Ishikawa (cell line): ENCODE measurements around the gene HMCN1.

ENCODE experiments used
- CEBPB ChIP-seq: IDR thresholded peaks from 2 replicates; pipeline ENCODE4 v1.6.1; 2012
- CREB1 ChIP-seq: IDR thresholded peaks from 2 replicates; pipeline ENCODE4 v1.6.1; 2012; ENCODE audit warnings: low read depth
- EGR1 ChIP-seq: IDR thresholded peaks from 2 replicates; pipeline ENCODE4 v1.6.1; 2012
- EP300 ChIP-seq: IDR thresholded peaks from 2 replicates; pipeline ENCODE4 v1.6.1; 2012; ENCODE audit warnings: borderline replicate concordance
- FOXM1 ChIP-seq: IDR thresholded peaks from 2 replicates; pipeline ENCODE4 v1.6.1; 2012; ENCODE audit warnings: low read depth, borderline replicate concordance
- NFIC ChIP-seq: IDR thresholded peaks from 2 replicates; pipeline ENCODE4 v1.6.1; 2012
- RAD21 ChIP-seq: IDR thresholded peaks from 2 replicates; pipeline ENCODE4 v1.6.1; 2012; ENCODE audit warnings: low read depth
- TAF1 ChIP-seq: IDR thresholded peaks from 2 replicates; pipeline ENCODE4 v1.6.1; 2012; ENCODE audit warnings: low read depth, mild to moderate bottlenecking
- TEAD4 ChIP-seq: IDR thresholded peaks from 2 replicates; pipeline ENCODE4 v1.6.1; 2012
- USF1 ChIP-seq: IDR thresholded peaks from 2 replicates; pipeline ENCODE4 v1.6.1; 2012
- YY1 ChIP-seq: IDR thresholded peaks from 2 replicates; pipeline ENCODE4 v1.6.1; 2012; ENCODE audit warnings: low read depth
- ZBTB7A ChIP-seq: IDR thresholded peaks from 2 replicates; pipeline ENCODE4 v1.6.1; 2012; ENCODE audit warnings: low read depth
- TF ChIP-seq, protein P1 (sequence below): IDR thresholded peaks from 2 replicates; pipeline ENCODE4 v1.6.1; 2012
- TF ChIP-seq, protein P2 (sequence below): IDR thresholded peaks from 2 replicates; pipeline ENCODE4 v1.6.1; 2012; ENCODE audit warnings: low read depth, mild to moderate bottlenecking

- TF ChIP-seq TAF1 (no peak), CEBPB (no peak), FOXM1 (no peak), EGR1 (no peak), TEAD4 (no peak), USF1 (no peak), YY1 (no peak), CREB1 (no peak), ZBTB7A (no peak), EP300 (no peak), NFIC (no peak), RAD21 (no peak)
- TF ChIP-seq, protein P1, sequence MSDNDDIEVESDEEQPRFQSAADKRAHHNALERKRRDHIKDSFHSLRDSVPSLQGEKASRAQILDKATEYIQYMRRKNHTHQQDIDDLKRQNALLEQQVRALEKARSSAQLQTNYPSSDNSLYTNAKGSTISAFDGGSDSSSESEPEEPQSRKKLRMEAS, result no peak
- TF ChIP-seq, protein P2, sequence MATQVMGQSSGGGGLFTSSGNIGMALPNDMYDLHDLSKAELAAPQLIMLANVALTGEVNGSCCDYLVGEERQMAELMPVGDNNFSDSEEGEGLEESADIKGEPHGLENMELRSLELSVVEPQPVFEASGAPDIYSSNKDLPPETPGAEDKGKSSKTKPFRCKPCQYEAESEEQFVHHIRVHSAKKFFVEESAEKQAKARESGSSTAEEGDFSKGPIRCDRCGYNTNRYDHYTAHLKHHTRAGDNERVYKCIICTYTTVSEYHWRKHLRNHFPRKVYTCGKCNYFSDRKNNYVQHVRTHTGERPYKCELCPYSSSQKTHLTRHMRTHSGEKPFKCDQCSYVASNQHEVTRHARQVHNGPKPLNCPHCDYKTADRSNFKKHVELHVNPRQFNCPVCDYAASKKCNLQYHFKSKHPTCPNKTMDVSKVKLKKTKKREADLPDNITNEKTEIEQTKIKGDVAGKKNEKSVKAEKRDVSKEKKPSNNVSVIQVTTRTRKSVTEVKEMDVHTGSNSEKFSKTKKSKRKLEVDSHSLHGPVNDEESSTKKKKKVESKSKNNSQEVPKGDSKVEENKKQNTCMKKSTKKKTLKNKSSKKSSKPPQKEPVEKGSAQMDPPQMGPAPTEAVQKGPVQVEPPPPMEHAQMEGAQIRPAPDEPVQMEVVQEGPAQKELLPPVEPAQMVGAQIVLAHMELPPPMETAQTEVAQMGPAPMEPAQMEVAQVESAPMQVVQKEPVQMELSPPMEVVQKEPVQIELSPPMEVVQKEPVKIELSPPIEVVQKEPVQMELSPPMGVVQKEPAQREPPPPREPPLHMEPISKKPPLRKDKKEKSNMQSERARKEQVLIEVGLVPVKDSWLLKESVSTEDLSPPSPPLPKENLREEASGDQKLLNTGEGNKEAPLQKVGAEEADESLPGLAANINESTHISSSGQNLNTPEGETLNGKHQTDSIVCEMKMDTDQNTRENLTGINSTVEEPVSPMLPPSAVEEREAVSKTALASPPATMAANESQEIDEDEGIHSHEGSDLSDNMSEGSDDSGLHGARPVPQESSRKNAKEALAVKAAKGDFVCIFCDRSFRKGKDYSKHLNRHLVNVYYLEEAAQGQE, result no peak
These were observed 40.1 kb upstream of the HMCN1 start for GRCh38 chr1:185694081-185694480.
